ENCODE measurements around the gene HFM1.

The HFM1 gene

DNA sequence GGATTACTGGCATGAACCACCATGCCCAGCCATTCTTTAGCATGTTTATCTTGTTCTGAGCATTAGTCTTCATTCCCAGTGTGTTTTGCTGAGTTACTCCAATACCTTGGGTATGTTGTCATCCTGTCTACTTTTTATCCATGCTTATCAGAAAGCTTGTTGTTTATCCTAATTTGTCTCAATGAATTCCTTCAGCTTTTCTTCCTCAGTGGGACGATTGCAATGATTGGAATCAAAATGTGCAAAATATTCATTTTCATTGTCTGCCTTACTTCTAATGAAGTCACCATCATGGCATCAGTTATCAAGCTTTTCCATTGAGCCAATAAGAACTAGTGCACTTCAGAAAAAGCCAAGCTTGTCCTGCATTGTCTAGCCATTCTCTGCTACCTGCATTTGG, 170.5 kb downstream of the HFM1 start:
- DNase-seq (ENCODE audit: low read depth), result no peak

- DNase-seq (ENCODE audit: low read depth), result no peak
Observed at GRCh38 chr1:91226741-91227140, 177.9 kb downstream of the HFM1 start.

GRCh38 chr1:91224878-91225277, 179.8 kb downstream of the HFM1 start:
- DNase-seq (ENCODE audit: low read depth), result no peak

GRCh38 chr1:91221017-91221416, 183.6 kb downstream of the HFM1 start:
- DNase-seq (ENCODE audit: low read depth), result no peak

DNA sequence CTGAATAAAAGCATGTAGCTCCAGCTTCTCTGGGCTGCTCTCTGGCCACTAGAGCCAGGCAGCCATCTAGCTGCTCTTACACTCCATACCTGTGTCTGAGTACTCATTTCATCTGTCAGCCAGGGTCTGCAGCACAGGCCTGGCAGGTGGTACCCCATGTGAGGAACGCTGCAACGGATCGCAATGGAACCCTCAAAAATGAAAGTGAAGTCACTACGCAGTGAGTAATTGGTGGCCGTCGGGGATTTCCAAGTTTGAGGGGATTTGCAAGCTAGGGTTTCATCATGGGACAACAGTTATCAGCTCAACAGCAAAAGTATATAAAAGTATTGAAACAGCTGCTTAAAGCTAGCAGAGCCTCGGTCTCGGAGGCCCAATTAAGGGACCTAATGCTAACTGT, 186.7 kb downstream of the HFM1 start:
- DNase-seq (ENCODE audit: low read depth), result no peak
